ENCODE data around the gene GNAZ. TPM values are rescaled to one million over a fixed set of nuclear protein-coding genes. Genes with fewer than 3 reads are reported as not detected.

The GNAZ gene
- total RNA-seq, 4 donors from 2014 or later: 5.6 to 21.6 (median 12.1) TPM

- H3K27ac ChIP-seq: no peak overlapping the region
- H3K27me3 ChIP-seq: no peaks in the 10 kb centered on the region
- H3K9me3 ChIP-seq: no peaks in the 10 kb centered on the region
- no peaks in the 10 kb centered on the region for H3K36me3 ChIP-seq
- DNase-seq: no peak
- no peak for TF ChIP-seq CTCF (IDR thresholded peaks at IDR 0.05)
- TF ChIP-seq POLR2A (IDR thresholded peaks at IDR 0.05): no peak
- no peak overlapping the region for H3K4me3 ChIP-seq
- H3K4me1 ChIP-seq: no peaks in the 10 kb centered on the region
- intact Hi-C loops (cut with DNase I; ENCODE audit: low total_unique reads): loop anchor here (10.0 kb wide), 1 partner anchor 234 kb away; no protein-coding TSS in a partner anchor
These were observed 90.7 kb downstream of the GNAZ start for GRCh38 chr22:23161029-23161428.

- Histone ChIP-seq H3K4me3 (no peak overlapping the region), H3K27me3 (no peaks in the 10 kb centered on the region), H3K4me1 (no peaks in the 10 kb centered on the region), H3K36me3 (no peaks in the 10 kb centered on the region), H3K27ac (no peak overlapping the region), H3K9me3 (no peaks in the 10 kb centered on the region)
- DNase-seq: no peak
- TF ChIP-seq CTCF (IDR thresholded peaks at IDR 0.05): no peak
- TF ChIP-seq POLR2A (IDR thresholded peaks at IDR 0.05): no peak
- intact Hi-C loops (cut with DNase I; ENCODE audit: low total_unique reads): loop anchor here (10.0 kb wide), 1 partner anchor 233 kb away; no protein-coding TSS in a partner anchor
These were observed 91.3 kb downstream of the GNAZ start for GRCh38 chr22:23161574-23161973.

GRCh38 chr22:23163665-23164064 is 93.3 kb downstream of the GNAZ start:
- intact Hi-C loops (cut with DNase I; ENCODE audit: low total_unique reads): loop anchor here (10.0 kb wide), 1 partner anchor 231 kb away; no protein-coding TSS in a partner anchor
- H3K27me3 ChIP-seq: no peaks in the 10 kb centered on the region
- no peak overlapping the region for H3K4me3 ChIP-seq
- DNase-seq: peak; percentile 46 to 51
- no peak for TF ChIP-seq CTCF (IDR thresholded peaks at IDR 0.05)
- no peak for TF ChIP-seq POLR2A (IDR thresholded peaks at IDR 0.05)
- no peaks in the 10 kb centered on the region for H3K36me3 ChIP-seq
- no peaks in the 10 kb centered on the region for H3K4me1 ChIP-seq
- peak overlapping the region in 1 of 2 donors; percentile 36 for H3K27ac ChIP-seq
- no peaks in the 10 kb centered on the region for H3K9me3 ChIP-seq

GRCh38 chr22:23164091-23164490 is 93.8 kb downstream of the GNAZ start:
- TF ChIP-seq CTCF (IDR thresholded peaks at IDR 0.05) (no peak), POLR2A (IDR thresholded peaks at IDR 0.05) (no peak)
- no peak for DNase-seq
- H3K27me3 ChIP-seq: no peaks in the 10 kb centered on the region
- intact Hi-C loops (cut with DNase I; ENCODE audit: low total_unique reads): loop anchor here (10.0 kb wide), 1 partner anchor 231 kb away; no protein-coding TSS in a partner anchor
- H3K4me3 ChIP-seq: no peak overlapping the region
- H3K9me3 ChIP-seq: no peaks in the 10 kb centered on the region
- no peaks in the 10 kb centered on the region for H3K36me3 ChIP-seq
- H3K4me1 ChIP-seq: no peaks in the 10 kb centered on the region
- H3K27ac ChIP-seq: peak overlapping the region in 1 of 2 donors; percentile 36

- Histone ChIP-seq H3K27me3 (no peaks in the 10 kb centered on the region), H3K4me3 (no peak overlapping the region), H3K27ac (no peak overlapping the region), H3K9me3 (no peaks in the 10 kb centered on the region), H3K36me3 (no peaks in the 10 kb centered on the region), H3K4me1 (no peaks in the 10 kb centered on the region)
- DNase-seq: no peak
- intact Hi-C loops (cut with DNase I; ENCODE audit: low total_unique reads): loop anchor here (10.0 kb wide), 1 partner anchor 229 kb away; no protein-coding TSS in a partner anchor
- TF ChIP-seq CTCF (IDR thresholded peaks at IDR 0.05) (no peak), POLR2A (IDR thresholded peaks at IDR 0.05) (no peak)
These were observed 95.9 kb downstream of the GNAZ start for GRCh38 chr22:23166042-23166831.
